ENCODE data around the gene TTBK1. TPM values are rescaled to one million over a fixed set of nuclear protein-coding genes. Genes with fewer than 3 reads are reported as not detected.

The TTBK1 gene
- total and polyA plus RNA-seq, 2 of the 4 experiments (the other 2 are of a cell fraction): 0.02 TPM; not detected in 1

- Histone ChIP-seq H3K4me3 (ENCODE audit: insufficient read depth, low read depth, low read length) (no peak overlapping the region), H3K27me3 (ENCODE audit: control insufficient read depth, insufficient read depth, low read length) (no peaks in the 10 kb centered on the region), H2AK5ac (ENCODE audit: low read depth, low read length) (no peak overlapping the region), H3K56ac (ENCODE audit: extremely low read depth, insufficient read depth, low read length) (no peak overlapping the region), H3K9me3 (ENCODE audit: control insufficient read depth, insufficient read depth, low read length) (no peaks in the 10 kb centered on the region), H2AFZ (replicated peaks; ENCODE audit: low read length, poor library complexity) (peak overlapping the region; percentile 58), H2BK15ac (ENCODE audit: low read depth, low read length) (no peak overlapping the region), H4K5ac (ENCODE audit: low read depth, low read length) (no peak overlapping the region), H3K9ac (ENCODE audit: low read depth, low read length) (no peak overlapping the region), H3K18ac (ENCODE audit: low read depth, low read length) (no peak overlapping the region), H3K27ac (ENCODE audit: insufficient read depth, low read length) (no peak overlapping the region), H2BK5ac (ENCODE audit: low read depth, low read length, poor library complexity, severe bottlenecking) (no peak overlapping the region), H3K4me2 (ENCODE audit: low read depth, low read length) (no peak overlapping the region), H3K4me1 (ENCODE audit: control insufficient read depth, insufficient read depth, low read length) (peaks cover 2% of the 10 kb centered on the region; the same call in 1 of the 2 replicates), H3K9me1 (ENCODE audit: insufficient read depth, low read length) (no peaks in the 10 kb centered on the region), H2BK120ac (ENCODE audit: low read depth, low read length) (no peak overlapping the region), H4K20me1 (ENCODE audit: insufficient read depth, low read length) (no peaks in the 10 kb centered on the region), H4K8ac (ENCODE audit: low read depth in 2 of 2, low read length in 2 of 2) (no peak overlapping the region), H2AK9ac (replicated peaks; ENCODE audit: low read depth, low read length, poor library complexity) (no peak overlapping the region), H2BK20ac (ENCODE audit: low read depth, low read length) (no peak overlapping the region), H3K36me3 (ENCODE audit: control insufficient read depth, insufficient read depth, low read length) (peaks cover 39% of the 10 kb centered on the region), H3K79me1 (ENCODE audit: low read depth in 1 of 2, low read length in 2 of 2) (no peaks in the 10 kb centered on the region; a peak in 1 of 4 replicates), H3K23ac (ENCODE audit: low read depth, low read length) (no peak overlapping the region), H3K14ac (replicated peaks; ENCODE audit: low read depth, low read length) (no peak overlapping the region), H4K91ac (ENCODE audit: insufficient read depth, low read depth, low read length) (no peak overlapping the region), H3K4ac (ENCODE audit: low read depth, low read length) (no peak overlapping the region)
- ATAC-seq (ENCODE audit: low read depth) (no peak), DNase-seq (no peak)
- BruUV-seq (replicated peaks): no TSS peak
- in situ Hi-C loops (cut with MboI; ENCODE audit: low sequenced_read_pairs) (no loop called here), intact Hi-C loops (cut with micrococcal nuclease) (no loop called here), dilution Hi-C loops (cut with HindIII; ENCODE audit: low sequenced_read_pairs, unreplicated experiment) (no loop called here)
- TF ChIP-seq CTCF (conservative IDR thresholded peaks at IDR 0.05; ENCODE audit: low read depth, low read length) (no peak), NFE2L2 (IDR thresholded peaks at IDR 0.05; ENCODE audit: low read depth, low read length) (no peak), MAZ (IDR thresholded peaks at IDR 0.05; ENCODE audit: borderline replicate concordance, low read depth, low read length) (no peak), CHD1 (IDR thresholded peaks at IDR 0.05; ENCODE audit: low read depth, low read length) (no peak), ELK1 (IDR thresholded peaks at IDR 0.05; ENCODE audit: borderline replicate concordance, low read depth, low read length) (no peak), CEBPB (IDR thresholded peaks at IDR 0.05; ENCODE audit: low read depth, low read length) (no peak), RAD21 (IDR thresholded peaks at IDR 0.05; ENCODE audit: low read length) (no peak), BHLHE40 (IDR thresholded peaks at IDR 0.05; ENCODE audit: low read depth, low read length) (no peak), RFX5 (IDR thresholded peaks at IDR 0.05; ENCODE audit: low read depth, low read length) (no peak), FOS (IDR thresholded peaks at IDR 0.05; ENCODE audit: low read depth, low read length) (no peak), USF2 (IDR thresholded peaks at IDR 0.05; ENCODE audit: low read depth, low read length) (no peak), RCOR1 (IDR thresholded peaks at IDR 0.05; ENCODE audit: insufficient replicate concordance, low read length) (no peak)
- CTCF ChIA-PET: no interaction called here
- 80% methylated on average over 1 of the region's 15 CpGs; no CpG with 5 or more reads in 1 of the 2 experiments for WGBS, 2 experiments (ENCODE audit: extremely low coverage in 2 of 2, insufficient read length in 1 of 2)
- POLR2A ChIA-PET (ENCODE audit: unreplicated experiment): interaction anchor here (0.5 kb wide), 1 partner anchor 124 kb away, joined by 3 read pairs; no protein-coding TSS in a partner anchor
Observed at GRCh38 chr6:43222418-43223059, 20.7 kb upstream of the TTBK1 start.
